HG02571 (cell line): ENCODE results near the gene DDX42.
"Not testable (repeated sequence)": the region's sequence is repeated elsewhere in the genome, so short reads cannot be mapped to it uniquely, and the experiment has no call there.

Experiments
- ATAC-seq: cut with Tn5 transposase; IDR thresholded peaks from one replicate; pipeline ENCODE4 v1.9.1; 2021; ENCODE audit warnings: mild to moderate bottlenecking, moderate library complexity; ENCODE audit not compliant: unreplicated experiment

The DDX42 gene

DNA sequence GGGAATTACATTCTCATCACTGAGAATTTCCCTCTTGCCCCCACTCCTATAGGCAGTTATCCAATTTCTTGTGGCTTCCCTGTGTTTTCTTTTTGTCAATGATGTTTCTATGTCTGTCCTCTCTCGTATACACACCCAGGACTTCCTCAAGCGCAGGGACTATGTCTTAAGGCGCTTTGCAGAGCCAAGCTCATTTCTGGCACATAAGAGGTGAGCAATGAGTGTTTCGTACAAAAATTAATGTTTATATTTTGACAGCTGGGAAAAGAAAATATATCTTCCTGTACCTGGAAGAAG is 947 bp downstream of the DDX42 start:
- ATAC-seq: no peak

DNA sequence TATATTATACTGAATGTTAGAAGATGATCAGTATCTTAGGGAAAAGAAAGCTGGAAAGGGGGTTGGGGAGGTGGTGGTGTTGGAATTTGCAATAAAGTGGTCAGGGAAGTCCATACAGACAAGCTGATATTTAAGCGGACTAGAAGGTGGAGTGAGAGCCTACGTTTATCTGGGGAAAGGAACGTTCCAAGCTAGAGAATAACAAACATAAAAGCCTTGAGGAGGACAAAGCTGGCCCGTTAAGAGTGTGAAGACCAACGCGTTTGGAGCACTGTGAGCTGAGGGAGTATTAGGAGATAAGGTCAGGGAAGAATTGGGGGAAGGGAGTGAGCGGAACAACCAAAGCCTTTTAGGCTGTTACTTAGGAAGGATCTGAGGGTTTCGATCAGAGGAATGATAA is 1.4 kb downstream of the DDX42 start:
- no peak for ATAC-seq

DNA sequence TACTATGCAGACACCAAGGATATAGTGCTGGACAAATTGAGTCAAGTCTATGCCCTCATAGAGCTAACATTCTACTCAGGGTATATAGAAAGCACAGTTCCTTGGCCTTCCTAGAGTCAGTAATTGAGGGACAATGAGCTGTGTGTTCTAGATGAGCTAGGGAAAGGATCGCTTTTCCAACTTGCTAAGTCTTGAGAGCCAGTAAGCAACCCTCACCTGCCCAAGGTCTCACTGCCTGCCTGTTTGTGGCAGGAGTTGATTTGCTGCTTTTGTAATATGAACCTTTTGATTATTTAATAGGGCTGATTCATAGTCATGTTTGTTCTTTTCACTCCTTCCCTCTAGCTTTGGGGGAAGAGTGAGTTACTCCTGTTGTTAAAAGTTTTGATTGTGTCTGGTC is 6.5 kb downstream of the DDX42 start:
- ATAC-seq: no peak

DNA sequence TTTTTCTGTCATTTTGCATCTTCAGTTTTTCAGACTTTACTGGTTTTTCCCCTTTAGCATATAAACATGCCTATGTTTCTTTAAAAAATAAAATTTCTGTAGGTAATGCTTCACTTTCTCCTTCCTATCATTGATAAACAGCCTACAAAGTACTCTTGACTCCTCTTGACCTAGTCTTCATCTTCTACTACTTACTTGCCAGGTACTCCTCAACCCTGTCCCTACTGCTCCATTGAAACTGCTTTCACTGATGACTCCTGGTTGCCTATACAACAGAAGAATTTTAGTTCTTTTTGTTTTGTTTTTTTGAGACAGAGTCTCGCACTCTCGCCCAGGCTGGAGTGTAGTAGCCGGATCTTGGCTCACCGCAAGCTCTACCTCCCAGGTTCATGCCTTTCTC is 7.0 kb downstream of the DDX42 start:
- ATAC-seq: no peak

DNA sequence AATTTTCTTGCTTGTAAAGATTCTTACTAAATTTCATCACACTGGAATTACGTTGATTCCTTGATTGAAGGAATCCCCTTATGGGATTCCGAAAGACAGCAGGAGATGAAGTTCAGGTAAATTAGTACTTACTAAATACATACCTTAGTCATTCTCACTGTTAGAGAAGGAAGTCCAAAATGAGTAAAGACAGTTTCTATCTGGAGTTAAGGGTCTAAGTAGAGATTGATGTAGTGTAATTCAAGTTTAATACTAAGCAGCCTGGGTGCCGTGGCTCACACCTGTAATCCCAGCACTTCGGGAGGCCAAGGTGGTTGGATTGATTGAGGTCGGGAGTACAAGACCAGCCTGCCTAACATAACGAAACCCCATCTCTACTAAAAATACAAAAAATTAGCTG is 9.6 kb downstream of the DDX42 start:
- ATAC-seq: no peak

DNA sequence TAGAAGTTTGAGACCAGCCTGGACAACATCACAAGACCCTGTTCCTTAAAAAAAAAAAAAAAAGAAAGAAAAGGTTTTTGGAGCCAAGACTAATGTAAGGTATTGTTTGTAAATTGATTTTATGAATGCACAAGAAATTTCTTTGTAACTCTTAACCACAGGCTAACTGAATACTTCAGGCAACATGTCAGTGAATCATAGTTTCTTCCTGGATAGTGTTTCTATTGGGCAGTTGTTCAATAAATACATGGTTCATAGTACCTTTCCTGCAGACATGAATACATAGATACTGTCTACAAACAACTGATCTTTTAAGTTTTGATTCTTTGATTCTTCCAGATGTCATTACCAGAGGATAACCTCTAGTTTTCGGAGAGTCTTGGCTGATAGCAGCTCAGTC is 11.6 kb downstream of the DDX42 start:
- no peak for ATAC-seq

DNA sequence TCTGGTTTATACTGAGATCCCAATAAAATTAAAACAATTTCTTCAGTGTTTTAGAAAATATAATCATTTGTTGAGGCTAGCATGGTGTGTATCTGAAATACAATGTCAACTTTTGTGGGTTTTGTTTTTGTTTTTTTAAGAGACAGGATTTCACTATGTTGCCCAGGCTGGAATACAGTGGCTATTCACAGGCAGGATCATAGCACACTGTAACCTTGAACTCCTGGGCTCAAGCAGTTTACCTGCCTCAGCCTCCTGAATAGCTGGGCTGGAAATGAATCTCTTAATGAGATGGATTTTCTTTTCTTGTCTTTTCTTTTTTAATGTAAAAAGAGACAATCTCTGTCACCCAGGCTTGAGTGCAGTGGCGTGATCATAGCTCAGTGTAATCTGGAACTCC is 12.1 kb downstream of the DDX42 start:
- no peak for ATAC-seq

DNA sequence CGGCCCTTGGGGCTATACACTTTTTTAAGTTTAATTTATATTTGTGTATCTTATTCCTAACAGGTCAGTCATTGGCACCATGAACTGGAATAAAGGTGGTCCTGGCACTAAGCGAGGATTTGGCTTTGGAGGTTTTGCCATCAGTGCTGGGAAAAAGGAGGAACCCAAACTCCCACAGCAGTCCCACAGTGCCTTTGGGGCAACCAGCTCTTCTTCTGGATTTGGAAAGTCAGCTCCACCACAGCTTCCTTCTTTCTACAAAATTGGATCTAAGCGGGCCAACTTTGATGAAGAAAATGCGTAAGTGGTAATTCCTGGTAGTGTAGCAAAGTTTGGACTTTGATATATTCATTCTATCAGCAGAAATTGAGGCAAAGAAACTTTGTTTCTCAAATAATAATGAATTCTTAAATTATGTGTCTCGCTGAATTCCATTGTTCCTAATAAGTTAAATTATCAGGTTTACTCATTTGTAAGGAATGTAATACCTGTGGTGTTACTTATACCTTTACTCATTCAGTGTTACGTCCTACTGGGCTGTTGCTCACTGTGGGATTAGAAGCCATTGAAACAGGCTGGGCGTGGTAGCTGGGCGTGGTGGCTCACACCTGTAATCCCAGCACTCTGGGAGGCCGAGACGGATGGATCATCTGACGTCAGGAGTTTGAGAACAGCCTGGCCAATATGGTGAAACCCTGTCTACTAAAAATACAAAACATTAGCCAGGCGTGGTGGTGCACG is 13.2 kb downstream of the DDX42 start:
- ATAC-seq: no peak

DNA sequence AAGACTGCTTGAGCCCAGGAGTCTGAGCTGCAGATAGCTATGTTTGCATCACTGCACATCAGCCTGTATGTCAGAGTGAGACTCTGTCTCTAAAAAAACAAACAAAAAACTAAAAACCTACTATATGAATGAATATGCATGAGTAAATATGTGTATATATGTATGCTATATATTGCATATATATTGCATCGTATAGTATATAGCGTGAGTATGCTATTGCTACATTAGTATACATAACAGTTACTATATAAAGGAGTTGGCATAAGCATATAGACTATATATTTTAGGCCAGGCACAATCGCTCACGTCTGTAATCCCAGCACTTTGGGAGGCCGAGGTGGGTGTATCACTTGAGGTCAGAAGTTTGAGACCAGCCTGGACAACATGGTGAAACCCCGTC is 16.1 kb downstream of the DDX42 start:
- no peak for ATAC-seq

DNA sequence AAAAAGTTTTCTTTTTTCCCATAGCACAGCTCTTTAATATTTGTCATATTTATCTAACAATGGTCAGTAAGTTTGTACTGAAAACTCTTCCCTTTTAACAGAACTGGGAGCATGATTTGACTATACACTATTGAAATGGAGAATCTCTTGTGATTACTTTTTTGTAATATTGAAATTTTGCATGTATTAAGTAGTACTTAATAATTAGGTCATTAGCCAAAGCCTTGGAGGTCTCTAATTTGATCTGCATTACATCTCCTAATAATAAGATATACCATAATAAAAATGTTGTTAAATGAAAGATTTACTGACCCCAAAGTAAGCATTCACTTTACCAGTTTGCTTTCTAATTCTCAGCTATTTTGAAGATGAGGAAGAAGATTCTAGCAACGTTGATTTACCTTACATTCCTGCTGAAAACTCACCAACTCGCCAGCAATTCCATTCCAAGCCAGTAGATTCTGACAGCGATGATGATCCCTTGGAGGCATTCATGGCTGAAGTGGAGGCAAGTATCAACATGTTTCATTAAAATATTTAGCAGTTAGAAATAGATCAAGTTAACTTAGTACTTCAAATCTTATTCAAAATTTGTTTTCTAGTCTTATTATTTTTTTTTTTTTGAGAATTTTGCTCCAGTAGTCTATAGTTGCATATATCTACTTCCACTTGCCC is 18.2 kb downstream of the DDX42 start:
- no peak for ATAC-seq

DNA sequence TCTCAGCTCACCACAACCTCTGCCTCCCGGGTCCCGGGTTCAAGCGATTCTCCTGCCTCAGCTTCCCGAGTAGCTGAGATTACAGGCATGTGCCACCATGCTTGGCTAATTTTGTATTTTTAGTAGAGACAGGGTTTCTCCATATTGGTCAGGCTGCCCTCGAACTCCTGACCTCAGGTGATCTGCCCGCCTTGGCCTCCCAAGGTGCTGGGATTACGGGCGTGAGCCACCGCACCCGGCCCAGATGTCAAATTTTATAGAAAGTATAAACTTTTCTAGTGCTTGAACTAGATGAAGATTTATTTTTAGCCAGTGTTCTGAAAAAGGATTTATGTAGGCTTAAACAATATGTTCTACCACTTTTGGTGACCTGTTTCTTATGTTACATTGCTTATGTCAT is 22.4 kb downstream of the DDX42 start:
- ATAC-seq: not testable (repeated sequence)

DNA sequence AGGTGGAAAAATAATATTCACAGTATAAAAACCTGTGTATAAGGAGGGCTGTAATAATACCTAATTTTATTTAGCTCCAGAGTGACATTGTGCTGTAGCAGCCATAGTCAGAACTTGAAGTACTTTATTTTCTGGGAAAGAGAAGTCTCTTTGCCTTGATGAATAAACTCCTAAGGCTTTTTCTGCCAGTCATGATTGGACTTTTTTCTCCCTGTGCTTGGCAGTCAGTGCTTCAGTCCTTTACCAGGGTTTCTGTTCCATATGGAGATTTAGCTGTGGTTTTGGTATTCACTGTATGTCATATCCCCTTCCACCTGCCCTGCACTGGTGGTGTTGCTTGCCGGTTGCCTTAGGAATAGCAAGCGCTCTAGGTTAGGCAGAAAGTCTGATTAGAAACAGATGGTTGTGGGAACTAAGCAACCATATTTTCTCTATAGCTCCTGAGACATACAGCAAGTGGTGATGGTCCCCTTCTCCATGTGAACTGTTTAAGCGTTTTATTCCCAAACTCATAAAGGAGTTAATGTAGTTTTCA is 24.7 kb downstream of the DDX42 start:
- no peak for ATAC-seq

DNA sequence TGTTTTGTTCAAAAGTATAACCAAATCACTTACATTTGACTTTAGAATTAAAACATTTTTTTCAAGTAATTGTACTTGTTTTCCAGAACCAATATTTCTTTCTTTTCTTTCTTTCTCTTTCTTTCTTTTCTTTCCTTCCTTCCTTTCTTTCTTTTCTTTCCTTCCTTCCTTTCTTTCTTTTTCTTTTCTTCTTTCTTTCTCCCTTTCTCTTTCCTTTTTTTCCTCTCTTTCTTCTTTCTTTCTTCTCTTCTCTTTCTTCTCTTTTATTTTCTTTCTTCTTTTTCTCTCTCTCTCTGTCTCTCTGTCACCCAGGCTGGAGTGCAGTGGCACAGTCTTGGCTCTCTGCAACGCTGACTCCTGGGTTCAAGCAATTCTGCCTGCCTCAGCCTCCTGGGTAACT is 26.8 kb downstream of the DDX42 start:
- ATAC-seq: no peak

DNA sequence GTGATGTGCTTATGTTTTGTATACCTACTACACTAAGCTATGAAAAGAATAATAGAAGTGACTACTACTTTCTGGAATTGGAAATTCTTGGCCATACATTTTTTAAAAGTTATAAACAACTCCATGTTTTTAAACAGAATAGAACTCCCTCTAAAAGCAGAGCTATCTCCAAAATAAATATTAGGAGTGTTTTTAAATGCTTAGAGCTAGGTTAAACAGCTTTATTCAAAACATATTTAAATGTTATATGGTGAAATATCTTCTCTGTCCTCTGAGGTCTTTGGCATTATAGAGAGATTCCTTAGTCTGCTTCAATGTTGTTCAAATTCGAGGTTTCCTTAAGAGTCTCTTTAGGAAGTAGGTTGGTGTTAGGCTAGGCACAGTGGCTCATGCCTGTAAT is 30.4 kb downstream of the DDX42 start:
- ATAC-seq: no peak

DNA sequence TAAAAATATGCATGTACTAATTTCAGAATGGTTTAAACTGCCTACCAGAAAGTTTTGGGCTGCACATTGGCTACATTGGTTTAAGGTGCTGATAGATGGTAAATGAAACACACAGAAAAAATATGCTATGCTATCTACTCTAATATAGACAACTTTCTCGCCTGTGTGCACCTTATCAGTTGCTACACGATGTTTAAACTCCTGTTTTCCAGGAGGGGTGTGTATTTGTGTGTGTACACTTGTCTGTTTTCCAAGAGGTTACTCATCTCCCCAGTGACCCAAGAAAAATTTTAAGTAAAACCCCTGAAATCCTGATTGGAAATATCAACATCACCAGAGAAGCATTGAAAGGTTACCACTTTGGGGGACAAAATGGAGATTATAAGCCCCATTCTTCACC is 31.6 kb downstream of the DDX42 start:
- ATAC-seq: no peak

DNA sequence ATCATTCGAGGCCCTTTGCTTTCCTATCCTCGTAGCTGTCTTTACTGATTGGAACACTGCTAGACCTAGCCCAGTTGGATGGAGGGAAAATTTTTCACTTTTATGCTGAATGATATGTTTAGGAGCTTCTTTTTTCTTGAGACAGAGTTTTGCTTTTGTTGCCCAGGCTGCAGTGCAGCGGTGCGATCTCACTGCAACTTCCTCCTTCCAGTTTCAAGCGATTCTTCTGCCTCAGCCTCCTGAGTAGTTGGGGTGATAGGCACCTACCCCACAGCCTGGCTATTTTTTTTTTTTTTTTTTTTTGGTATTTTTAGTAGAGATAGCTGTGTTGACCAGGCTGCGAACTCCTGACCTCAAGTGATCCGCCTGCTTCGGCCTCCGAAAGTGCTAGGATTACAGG is 36.0 kb downstream of the DDX42 start:
- no peak for ATAC-seq

DNA sequence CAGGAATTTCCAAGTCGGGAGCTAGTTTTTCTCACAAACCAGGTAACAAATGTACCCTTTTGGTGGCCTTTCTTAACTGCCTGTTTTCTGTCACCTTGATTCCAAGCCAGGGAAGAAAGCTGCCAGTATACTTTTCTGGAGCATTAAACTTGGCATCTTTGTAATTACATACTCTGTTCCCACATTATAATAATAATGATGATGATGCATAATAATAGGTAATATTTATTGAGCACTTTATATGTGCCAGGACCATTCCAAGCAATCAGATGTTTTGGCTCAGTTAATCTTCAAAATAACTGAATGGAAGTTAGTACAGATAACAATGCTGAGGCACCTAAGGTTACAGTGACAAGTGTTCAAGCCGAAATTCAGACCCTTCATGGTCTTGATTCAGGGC is 42.2 kb downstream of the DDX42 start:
- ATAC-seq: no peak

DNA sequence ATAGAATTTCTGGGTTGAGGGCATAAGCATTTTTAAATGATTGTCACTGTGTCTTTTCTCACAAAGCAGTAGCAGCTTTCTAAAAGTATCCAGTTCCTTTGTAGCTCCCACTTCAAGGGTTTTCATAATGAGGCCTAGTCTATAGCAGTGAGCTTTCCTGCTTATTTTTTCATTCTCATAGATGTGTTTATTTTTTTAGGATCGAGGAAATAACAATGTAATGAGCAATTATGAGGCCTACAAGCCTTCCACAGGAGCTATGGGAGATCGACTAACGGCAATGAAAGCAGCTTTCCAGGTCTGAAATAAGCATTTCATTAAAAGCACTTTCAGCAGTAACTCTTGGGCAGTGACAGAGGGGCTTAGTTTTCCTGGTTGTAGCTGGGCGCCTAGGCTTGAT is 42.7 kb downstream of the DDX42 start:
- no peak for ATAC-seq

DNA sequence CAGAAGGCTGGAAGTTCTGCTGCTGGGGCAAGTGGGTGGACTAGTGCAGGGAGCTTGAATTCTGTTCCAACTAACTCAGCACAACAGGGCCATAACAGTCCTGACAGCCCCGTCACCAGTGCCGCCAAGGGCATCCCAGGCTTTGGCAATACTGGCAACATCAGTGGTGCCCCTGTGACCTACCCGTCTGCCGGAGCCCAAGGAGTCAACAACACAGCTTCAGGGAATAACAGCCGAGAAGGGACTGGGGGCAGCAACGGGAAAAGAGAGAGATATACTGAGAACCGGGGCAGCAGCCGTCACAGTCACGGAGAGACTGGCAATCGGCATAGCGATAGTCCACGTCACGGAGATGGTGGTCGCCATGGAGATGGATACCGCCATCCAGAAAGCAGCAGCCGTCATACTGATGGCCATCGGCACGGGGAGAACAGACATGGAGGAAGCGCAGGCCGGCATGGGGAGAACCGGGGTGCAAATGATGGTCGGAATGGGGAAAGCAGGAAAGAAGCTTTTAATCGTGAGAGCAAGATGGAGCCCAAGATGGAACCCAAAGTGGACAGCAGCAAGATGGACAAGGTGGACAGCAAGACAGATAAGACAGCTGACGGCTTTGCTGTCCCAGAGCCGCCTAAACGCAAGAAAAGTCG is 43.9 kb downstream of the DDX42 start:
- no peak for ATAC-seq

DNA sequence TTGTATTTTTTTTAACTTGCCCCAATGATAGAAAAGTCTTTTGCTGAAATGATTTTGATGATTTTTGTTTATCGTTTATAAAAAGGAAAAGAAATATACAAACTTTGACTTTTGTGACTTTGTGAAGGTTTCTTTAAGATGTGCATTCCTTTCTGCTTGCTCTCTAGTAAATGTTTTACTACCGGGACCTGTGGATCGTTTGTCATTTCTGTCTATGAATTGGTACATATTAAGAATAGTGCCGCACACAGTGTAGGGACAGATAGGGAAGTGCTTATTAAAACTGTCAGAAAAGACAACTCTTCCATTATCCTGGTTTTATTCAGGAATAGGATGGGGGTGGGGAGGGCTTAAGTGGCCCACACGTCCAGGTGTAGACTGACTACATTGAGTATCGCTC is 45.2 kb downstream of the DDX42 start:
- no peak for ATAC-seq

DNA sequence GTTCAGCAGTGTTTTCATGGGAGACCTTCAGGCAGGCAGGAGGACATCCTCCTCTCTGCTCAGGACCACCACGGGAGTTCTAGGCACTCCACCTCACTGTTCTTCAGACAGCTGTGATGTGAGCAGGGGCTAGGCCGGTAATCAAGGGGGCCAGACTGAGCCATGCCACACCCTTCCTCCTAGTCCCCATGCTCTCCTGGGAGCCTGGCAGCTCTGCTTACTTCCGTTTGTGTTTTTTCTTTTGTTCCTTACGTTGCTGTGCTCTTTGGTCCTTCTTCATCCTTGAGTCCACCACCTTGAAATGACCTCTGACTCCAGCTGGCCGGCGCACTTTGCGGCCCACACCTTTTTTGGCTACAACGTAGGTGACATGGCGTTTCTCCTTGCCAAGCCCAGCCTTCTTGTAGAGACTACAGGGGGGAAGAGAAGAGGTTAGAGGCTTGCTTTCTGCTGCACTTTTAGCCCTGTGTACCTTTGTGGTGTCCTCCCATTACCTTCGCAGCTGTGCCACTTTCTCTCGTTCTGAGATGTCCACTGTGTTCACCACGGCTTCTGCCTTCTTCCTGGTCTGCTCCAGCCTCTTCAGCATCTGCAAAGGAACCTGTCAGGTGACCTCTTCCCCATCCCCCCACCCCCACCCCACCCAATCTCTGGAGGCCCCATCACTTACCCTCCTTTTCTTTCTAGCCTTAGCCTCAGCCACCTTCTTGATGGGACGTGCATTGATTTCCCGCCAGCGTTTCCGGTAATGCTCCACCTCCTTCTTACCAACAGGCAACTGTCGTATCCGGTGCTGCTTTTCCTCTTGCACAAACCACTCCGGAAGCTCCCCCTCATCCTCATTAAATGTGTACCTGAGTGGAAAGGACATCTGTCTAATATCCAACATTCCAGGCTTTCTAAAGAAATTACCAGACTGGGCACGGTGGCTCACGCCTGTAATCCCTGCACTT is 45.9 kb downstream of the DDX42 start:
- no peak for ATAC-seq
